CD4-positive, alpha-beta T cell treated with Interleukin-6 for 4 hours (primary cell): ENCODE data around the gene EPN1.
"Not testable (repeated sequence)": the region's sequence is repeated elsewhere in the genome, so short reads cannot be mapped to it uniquely, and the experiment has no call there.

ENCODE experiments used
- DNase-seq: peaks from one replicate; pipeline ENCODE4 v3.0.0-alpha.2; 2020; ENCODE audit warnings: mixed read lengths

Gene EPN1

DNA sequence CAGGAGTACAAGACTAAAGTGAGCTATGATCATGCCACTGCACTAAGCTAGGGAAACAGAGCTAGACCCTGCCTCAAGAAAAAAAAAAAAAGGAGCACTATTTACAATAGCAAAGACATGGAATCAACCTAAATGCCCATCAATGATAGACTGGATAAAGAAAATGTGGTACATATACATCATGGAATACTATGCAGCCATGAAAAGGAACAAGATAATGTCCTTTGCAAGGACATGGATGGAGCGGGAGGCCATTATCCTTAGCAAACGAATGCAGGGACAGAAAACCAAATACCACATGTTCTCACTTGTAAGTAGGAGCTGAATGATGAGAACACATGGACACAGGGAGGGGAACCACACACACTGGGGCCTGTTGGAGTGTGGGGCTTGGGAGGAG is 55.4 kb downstream of the EPN1 start:
- DNase-seq, result not testable (repeated sequence)

DNA sequence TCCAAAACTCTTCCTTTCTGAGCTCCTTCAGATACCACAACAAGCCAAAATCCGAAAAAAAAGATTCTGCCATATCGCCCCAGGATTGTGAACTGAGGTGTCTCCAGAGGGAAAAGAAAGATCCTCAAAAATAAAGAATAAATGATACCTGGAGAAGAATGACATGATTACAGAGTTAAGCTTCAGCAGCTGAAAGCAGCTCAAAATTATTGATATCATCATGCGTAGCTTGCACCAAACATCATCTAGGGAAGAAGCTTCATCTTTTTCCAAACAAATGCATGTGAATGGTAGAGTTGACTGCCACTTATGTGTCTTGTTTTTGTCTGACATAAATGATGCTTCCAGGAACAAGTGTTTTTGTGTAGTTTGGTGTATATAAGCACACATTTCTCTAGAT is 63.3 kb downstream of the EPN1 start, which contains the start of gene NLRP9:
NLRP9 (minus strand) TSS at position 101 of the 400 bp plus-strand sequence; CDS start at position 73, 28 bp downstream.
- DNase-seq, result no peak

DNA sequence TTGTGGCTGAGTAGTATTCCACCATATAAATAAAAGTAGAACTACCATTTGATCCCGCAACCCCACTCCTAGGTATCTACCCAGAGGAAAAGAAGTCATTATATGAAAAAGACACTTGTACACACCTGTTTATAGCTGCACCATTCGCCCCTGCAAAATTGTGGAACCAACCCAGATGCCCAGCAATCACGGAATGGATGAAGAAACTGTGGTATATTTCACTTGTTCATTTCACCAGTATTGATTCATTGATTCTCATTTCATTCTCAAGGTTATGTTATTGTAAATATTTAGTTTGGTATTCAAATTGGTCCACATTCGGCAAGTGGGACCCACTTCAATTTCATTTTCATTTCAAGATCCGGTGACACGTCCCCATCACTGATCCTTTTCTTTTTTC is 75.7 kb downstream of the EPN1 start:
- DNase-seq, result no peak

DNA sequence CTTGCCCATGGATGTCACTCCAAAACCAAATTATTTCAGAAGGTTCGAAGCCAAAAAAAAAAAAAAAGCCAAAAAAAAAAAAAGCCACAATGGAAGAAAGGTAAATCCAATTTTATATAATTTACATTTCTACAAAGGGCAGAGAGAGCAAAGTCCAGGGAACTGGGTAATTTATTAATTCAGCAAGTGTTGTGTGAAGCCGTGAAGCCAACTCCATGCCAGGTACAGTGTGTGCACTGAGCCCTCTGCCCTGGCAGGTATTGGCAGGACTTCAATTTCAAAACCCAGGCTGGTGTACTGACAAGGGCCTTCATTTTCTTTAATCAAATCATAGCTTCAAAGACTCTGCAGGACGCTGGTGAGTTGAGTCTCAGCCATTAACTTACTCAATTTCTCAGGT is 78.4 kb downstream of the EPN1 start:
- DNase-seq, result no peak

DNA sequence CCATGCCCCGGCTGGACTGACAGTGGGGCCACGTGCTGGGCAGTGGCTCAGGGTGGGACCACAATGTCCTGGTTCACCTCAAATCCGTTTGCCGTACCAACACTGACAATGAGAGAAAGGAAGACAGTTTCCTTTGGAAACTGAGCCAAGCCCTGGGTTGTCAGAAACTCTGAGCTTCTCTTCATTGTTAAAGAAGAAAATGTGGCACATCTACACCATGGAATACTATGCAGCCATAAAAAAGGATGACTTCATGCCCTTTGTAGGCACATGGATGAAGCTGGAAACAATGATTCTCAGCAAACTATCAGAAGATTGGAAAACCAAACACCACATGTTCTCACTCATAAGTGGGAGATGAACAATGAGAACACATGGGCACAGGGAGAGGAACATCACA is 81.8 kb downstream of the EPN1 start:
- DNase-seq, result not testable (repeated sequence)

DNA sequence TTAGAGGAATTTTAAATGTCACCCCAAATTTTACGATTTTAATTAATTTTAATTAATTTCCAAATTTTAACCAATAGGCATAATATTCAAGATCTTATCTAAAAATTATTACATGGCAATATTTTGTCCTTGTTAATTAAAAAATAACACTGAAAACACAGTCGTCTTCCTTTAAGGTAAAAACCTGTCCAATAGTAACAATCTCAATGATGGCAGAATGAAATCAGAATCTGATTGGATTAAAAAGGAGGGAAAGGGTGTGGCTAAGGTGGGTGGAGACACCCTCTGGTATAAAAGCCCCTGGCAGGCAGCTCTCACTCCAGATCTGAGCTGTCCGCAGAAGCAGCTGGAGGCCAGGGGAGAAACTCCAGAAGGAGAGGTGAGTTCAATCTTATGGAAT is 83.8 kb downstream of the EPN1 start, which contains the start of gene RFPL4A:
RFPL4A (plus strand) TSS at position 301 of the 400 bp plus-strand sequence. CDS start 2,704 bp downstream, outside the sequence.
- DNase-seq, result not testable (repeated sequence)
